NCI-H146 treated with DMSO at 0.1 percent for 48 hours (cell line): Measurements from ENCODE around the gene TMEM238.
"Not testable (repeated sequence)": the region's sequence is repeated elsewhere in the genome, so short reads cannot be mapped to it uniquely, and the experiment has no call there.

Source experiments
- DNase-seq: peaks from one replicate; lab custom pipeline; 2025; ENCODE audit not compliant: unreplicated experiment; lab: John Stamatoyannopoulos, UW

Gene TMEM238, protein sequence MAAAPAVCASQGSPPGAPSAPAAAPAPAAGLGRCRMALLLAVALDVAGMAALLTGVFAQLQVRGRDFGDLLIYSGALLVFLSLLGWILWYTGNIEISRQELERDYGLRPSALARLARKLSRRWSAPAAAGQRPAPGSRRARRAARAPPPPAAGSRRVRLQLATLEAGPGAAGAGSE

DNA sequence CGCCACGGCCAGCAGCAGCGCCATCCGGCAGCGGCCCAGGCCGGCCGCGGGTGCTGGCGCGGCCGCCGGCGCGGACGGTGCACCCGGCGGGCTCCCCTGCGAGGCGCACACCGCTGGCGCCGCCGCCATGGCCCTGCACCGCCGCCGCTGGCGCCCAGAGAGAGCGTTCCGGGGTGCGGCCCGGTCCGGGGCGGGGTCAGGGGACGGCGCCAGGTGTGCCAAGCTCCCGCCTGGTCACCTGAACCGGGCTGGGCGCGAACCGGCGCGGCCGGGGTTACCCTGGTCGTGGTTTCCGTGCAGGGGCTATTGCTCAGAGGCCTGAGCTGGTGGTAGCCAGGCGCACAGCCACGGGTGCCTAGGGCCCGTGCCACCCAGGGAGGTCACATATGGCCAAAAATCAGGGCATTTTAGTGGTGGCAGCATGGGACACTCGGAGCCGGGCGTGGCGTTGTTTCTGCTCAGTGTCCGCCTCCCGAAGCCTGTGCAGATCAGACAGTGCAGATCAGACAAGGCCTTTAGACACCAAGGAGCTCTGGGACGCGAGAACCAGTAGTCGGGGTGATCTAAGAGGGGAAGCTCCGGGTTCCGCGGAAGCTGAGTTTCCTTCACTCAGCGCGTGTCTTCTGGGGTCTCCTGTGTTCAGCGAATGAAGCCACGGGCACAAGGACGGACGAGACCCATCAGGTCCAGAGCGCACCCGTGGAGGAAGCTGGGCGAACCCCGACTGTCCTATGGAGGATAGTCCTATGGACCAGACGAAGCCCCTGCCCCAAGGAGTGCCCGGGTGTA lies at the start of gene TMEM238:
Gene TMEM238 (minus strand): TSS at position 162 of the 789 bp plus-strand sequence. CDS start 33 bp downstream, at position 129.
- no peak for DNase-seq

DNA sequence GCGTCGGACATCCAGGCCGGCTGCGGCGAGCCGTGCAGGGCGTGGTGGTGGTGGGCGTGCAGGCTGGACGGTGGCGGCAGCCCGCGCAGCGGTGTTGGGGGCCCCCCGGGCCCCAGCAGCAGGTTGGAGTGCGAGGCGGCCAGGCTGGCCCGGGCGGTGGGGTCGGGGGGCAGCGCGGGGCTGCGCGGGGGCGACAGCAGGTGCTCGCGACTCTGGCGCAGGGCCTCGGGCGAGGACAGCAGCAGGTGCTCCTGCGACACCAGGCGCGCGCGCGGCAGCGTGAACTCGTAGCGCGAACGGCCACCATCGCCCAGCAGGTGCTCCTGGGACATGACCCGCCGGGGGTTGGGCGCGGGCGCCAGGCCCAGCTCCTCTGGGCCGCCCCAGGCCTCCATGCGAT lies 49.2 kb upstream of the TMEM238 start:
- no peak for DNase-seq

DNA sequence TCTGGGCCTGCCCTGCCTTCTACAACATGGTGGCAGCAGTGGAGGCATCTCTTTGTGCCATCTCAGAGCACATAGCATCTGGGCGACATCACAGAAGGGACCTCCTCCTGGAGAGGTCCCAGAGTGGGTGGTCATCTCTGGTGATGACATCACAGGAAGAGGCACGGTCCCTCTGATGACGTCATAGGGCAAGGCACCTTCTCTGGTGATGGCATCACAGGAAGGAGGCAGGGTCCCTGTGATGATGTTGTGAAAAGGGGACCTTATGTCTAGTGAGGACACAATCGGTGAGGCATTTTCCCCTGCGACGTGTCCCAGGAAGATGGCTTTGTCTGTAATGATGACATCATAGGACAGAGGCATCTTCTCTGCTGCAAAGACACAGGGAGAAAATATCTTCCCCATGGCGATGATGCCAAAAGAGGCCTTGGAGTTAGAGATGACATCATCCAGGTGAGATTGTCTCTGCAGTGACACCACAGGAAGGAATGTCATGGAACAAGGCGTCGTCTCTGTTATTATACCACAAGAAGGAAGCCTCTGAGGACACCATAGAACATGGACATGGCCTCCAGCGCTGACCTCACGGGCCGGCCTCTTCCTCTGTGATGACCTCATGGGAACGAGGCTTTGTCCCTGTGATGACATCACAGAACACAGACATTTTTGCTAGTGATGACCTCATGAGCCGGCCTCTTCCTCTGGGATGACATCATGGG lies 48.3 kb upstream of the TMEM238 start:
- no peak for DNase-seq

DNA sequence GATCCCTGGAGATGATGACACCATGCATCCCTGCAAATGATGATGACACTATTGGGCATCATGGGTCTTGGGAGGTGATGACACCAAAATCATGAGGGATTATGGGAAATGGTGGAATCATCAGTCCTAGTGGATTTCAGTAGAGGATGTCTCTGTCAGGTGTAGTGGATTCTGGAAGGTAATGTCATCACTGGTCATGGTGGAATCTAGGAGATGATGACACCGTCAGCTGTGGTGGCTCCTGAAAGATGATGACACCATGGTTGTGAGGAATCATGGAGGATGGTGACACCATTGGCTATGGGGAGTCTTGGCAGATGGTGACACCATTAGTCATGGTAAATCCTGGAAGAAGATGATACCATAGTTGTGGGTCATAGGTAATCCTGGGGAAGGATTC lies 47.1 kb upstream of the TMEM238 start:
- no peak for DNase-seq

DNA sequence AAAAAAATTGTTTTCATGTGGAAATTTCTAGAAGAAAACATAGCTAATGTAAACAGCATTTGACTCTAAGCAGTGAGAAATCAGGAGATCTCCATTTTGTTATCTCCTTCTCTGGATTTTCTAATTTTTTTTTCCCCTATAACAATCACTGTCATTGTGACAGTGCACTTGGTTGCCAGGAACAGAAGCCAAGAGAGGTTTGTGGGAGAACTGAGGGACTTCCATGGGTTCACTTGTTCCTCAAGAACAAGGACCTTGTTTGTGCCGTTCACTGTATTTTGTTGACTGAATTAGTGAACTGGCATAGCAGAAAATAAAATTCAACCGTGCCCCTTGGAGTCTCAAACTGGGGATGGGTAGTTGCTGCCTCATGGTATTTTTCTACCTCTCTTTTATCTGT lies 42.0 kb upstream of the TMEM238 start:
- no peak for DNase-seq

DNA sequence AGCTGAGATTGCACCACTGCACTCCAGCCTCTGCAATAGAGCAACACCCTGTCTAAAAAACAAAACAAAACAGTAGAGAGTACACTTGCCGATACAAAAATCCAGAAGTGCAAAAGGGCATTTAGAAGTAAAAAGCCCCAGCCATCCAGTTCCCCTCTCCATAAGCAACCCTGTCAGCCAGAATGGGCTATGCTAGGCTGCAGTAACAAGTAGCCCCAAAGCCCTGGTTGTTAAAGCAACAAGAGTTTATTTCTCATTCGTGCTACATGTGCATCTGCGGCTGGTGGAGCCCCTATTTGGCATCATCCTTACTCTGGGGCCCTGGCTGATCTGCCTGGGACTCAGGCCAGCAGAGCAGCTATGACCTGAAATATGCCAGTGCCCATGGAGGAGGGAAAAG lies 40.4 kb upstream of the TMEM238 start:
- DNase-seq = no peak

DNA sequence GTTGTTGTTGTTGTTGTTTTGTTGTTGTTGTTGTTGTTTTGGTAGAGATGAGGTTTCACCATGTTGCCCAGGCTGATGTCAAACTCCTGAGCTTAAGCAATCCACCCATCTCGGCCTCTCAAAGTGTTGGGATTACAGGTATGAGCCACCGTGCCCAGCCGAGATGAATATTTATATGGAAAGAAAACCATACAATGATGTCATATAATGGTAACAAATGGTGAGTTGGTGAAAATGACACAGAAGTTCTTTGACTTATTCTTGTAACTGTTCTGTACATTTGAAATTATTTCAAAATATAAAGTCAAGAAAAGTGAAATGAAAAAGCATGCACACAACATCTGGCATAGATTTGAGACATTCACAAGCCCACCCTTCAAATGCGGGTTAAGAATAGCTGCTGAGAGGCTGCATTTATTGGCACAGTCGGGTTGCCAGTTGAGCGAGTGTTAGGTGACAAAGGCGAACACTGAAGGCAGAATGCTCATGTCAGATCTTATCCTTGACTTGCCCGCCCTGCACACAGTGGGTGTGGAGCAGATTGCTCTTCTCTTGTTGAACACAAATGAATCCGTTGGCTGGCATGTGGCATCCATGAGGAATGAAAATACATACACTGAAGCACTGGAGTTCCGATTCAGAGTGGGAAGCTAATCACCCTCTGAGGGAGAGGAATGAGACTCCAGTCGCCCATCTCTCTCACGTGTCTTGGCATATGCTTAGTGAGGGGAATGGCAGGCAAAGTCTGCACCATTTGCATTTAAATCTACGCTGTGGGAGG lies 39.3 kb upstream of the TMEM238 start:
- no peak for DNase-seq

DNA sequence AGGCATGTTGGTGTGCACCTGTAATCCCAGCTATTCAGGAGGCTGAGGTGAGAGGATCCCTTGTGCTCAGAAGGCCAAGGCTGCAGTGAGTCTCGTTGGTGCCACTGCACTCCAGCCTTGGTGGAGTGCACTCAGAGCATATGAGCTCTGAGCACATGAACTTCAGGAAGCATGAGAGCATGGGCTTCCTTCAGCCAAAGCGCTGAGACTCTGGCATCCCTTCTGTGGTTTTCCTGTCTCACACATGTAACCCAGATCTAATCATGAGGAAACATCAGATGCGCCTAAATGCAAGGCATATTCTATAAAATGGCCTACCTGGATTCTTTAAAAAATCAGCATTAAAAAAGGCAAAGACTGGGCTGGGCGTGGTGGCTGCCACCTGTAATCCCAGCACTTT lies 37.2 kb upstream of the TMEM238 start:
- not testable (repeated sequence) for DNase-seq

DNA sequence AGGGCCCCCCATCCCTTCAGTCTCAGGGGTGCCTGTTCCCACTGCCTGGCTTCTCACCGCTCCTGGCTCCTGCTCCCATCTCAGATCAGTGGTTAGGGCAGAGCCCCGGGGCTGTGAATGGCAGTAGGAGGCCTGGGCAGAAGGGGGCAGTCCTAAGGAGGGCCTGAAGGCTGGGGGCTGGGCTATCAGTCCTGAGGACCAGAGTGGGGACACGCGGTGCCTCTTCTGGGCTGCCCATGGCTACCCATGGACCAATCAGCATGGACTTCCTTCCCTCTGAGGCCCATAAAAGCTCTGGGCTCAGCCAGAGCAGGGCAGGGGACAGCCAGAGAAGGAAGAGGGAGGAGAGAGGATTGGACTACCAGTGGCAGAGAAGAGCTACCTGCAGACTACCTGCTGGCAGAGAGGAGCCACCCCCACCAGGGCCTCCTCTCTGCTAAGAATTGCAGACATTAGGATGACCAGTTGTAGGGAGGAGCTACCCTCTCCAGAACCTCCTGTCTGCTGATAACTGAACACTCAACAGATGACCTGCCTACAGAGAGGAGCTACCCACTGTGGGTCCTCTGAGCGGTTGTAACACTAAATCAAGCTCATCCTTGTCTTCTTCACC lies 35.6 kb upstream of the TMEM238 start:
- no peak for DNase-seq

DNA sequence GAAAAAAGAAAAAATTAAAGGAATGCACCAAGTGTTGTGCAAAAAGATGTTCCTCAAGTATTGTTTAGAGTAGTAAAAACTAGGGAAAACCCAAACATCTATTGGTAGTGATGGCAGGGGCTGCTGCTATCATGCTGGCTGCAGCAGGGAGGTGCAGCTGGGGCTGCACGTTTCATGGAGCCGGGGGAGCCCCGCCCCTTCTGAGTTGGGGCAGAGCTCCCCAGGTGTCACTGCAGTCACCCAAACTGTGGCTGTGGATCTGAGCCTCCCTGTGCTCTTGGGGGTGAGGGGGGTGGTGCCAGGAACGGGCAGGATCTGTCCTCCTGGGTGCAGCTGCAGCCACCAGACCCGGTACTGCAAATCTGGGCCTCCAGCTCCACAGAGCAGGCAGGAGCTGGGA lies 35.0 kb upstream of the TMEM238 start:
- DNase-seq = no peak

DNA sequence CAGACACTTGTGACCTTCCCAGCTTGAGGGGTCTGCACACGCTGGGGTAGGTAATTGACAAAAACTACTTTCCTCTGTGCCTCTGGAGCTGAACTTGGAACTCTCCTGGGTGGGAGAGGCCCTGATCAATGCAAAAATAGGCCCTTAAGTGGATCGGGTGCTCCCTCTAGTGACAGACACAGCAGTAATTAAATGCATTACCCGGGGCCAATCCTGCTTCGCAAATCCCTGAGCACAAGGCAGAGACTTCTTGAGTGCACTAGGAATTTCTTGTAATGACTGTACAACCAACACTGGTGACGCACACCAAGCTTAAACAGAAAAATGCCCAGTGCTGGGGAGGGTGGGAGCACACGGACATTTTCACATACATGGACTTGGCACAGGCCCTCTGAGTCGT lies 34.1 kb upstream of the TMEM238 start:
- peak; percentile 79 for DNase-seq

DNA sequence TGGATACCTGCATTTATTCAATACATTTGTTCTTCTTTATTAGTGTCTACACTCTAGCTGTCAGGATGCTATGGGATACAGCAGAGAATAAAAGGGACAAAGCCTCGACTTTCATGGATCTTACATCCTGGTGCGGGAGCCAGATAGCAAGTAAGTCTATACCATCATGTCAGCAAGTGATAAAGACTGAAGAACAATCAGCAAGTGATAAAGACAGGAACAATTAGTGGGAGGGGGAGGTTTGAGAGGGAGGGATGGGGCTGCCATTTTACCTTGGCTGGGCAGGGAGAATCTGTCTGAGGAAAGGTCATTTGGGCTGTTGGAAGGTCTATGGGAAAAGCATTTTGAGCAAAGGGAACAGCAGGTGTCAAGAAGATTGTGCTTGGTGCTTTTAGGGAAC lies 26.1 kb upstream of the TMEM238 start:
- DNase-seq = no peak

DNA sequence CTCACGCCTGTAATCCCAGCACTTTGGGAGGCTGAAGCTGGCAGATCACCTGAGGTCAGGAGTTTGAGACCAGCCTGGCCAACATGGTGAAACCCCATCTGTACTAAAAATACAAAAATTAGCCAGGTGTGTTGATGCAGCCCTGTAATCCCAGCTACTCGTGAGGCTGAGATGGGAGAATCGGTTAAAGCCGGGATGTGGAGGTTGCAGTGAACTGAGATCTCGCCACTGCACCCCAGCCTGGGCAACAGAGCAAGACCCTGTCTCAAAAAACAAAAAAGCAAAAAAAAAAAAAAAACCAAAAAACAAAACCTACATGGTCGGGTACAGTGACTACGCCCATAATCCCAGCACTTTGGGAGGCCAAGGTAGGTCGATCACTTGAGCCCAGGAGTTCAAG lies 25.1 kb upstream of the TMEM238 start:
- DNase-seq = not testable (repeated sequence)

DNA sequence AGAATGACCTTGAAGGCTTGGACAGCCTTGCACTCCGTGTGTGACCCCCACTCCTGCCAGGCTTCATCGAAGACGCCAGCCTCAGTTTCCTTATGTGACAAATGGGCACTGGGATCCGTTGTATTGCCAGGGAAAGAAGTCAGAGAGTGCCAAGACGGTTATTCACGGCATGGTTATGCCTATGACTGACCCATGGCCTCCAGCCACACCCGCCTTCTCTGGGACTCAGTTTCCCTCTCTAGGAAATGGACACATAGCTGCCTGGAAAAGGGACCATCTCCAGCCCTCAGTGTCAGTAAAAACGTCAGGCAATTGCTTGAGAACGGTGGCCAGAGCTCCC lies 24.4 kb upstream of the TMEM238 start:
- no peak for DNase-seq

DNA sequence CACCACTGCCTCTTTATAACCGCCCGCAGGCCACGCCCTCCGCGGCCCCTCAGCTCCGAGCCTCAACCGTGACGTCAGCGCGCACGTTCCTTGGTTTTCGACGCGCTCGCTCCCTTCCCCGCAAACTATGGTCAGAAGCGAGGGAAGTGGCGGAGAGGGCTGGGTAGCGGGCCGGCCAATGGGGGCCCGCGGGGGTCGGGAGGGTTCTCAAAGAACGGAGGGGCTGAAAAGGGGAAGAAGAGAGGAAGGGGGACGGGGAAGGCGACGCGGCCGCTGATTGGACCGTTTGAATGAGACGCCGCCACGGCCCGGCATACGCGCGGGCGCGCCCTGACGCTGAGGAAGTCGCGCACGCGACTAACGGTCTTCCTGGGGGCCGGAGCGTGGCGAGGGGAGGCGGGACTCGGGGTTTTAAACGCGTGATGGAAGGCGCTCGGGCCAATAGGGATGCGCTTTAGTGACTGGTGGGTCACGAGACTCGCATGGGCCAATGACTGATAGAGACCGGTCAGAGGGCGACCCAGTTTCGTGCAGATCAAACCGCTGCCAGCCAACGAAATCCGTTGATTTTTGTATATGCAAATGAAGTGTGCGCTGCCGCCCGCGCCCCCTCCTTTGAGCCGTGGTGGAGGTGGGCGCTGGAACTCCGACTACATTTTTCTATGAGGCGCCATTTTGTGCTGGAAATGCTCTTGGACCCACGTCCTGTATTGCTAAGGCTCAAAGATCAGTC lies 23.9 kb upstream of the TMEM238 start:
- peak; percentile 99 for DNase-seq

DNA sequence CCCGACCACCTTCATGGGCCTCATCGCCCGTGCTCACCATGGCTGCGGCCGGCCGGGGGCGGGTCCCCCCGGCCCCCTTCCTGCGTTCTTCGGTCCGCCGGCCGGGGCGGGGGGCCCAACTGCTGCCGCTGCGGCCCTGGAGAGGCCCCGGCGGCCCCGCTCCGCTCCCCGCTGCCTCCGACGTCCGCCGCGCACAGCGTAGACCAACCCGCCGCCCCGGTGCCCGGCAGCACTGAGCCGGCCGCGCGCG lies 23.4 kb upstream of the TMEM238 start, which contains the start of gene UBE2S:
Gene UBE2S (minus strand): TSS at position 239 of the 250 bp plus-strand sequence. CDS start 199 bp downstream, at position 40.
- not testable (repeated sequence) for DNase-seq

DNA sequence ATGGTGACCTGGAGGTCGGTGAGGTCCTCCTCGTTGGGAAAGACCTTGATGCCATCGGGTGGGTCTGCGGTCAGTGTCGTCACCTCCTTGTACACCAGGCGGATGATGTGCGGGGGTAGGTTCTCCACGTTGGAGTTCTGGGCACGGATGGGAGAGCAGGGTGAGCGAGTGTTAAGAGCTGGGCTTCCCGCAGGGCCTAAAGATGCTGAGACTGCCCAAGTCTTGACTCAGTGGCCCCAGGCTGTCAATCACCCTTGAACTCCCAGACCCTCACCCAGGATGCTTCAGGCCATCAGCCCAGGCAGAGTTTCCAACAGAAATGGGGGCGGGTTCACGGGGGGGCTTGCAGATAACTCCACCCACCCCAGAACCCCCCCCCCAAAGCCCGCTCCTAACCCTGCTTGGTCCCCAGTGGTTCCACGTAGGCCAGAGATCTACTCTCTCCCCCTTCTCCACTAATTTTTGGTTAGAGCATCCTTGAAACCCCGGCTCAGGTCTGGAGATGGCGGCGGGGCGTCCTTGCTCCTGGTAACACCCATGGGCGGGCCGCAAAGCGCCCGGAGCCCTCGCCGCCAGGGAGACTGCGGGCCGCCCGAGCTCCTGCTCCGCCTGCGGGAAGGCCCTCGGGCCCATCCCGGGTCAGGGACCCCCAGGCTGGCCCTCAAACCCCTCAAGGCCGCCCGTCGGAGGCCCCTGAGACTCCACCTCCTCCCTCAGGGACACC lies 22.9 kb upstream of the TMEM238 start:
- no peak for DNase-seq

DNA sequence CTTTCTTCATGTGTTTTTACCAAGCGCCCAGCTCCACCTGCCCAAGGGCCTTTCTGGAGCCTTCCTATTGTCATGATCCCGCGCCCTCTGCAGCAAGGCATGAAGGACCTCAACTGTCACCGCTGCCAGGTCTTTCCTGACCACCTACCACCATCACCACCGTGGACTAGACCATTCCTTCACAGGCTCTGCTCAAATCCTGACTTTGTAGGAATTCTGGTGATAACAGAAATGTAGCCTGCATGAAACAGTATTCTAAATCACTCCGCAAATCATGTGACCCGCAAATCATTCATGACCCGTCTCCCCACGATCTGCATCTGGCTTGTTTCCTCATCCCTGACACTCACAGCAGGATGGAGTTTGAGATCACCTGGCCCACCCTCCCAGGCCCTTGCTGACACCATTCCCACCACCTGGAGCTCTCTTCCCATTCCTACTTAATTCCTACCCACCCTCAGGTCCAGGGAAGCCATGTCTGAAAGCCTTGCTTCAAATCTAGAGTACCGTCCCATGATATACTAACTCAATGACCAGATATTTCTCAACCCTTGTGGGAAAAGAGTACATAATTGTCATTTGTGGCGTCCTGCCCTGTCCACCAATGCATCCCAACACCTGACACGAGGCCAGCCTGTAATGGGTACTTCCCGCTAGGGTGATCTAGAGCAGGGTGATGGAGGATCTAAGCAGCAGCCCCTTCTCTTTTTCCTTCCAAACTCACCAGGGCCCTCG lies 22.2 kb upstream of the TMEM238 start:
- no peak for DNase-seq

DNA sequence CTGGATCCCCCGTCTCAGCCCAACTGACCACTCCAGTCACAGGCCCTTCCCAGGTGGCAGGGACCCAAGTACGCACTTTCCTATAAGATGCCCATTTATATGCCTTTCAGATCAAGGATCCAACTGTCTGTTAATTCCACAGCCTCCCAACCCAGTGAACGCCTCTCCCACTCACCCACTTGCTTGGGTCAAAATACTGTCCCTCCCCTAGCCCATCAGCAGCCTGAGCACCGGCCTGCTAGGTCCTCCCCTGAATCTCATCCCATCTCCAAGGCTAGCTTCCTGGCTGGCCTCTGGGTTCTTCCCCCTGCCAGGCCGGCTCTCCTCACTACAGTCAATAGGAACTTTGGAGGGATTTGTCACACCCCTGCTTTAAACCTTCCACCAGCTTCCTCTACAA lies 21.5 kb upstream of the TMEM238 start:
- DNase-seq = no peak
